ENCODE results near the gene TBCE. TPM values are rescaled to one million over a fixed set of nuclear protein-coding genes. Genes with fewer than 3 reads are reported as not detected.

Gene TBCE
- total RNA-seq, 4 donors from 2014 or later, result 16.8 to 59.1 (median 23.9) TPM

GRCh38 chr1:235500971-235501540, 133.8 kb downstream of the TBCE start:
- 76 to 82% methylated on average over 5 of the region's 5 CpGs for WGBS, 2 donors (ENCODE audit: low coverage in 1 of 2)
- H3K9me3 ChIP-seq, result no peaks in the 10 kb centered on the region
- H3K27me3 ChIP-seq, result no peaks in the 10 kb centered on the region
- H3K27ac ChIP-seq, result peak overlapping the region in 3 of 4 donors; percentile 94 to 100 (median 99)
- in situ Hi-C loops (cut with MboI; ENCODE audit: low pct_ligation_motif_present in 1 of 4, low pct_unique_long_range_greater_than_20kb in 1 of 4, low sequenced_read_pairs in 3 of 4) (loop anchor here (25.0 kb wide), 3 partner anchors 236 to 461 kb away; no protein-coding TSS in a partner anchor), intact Hi-C loops (cut with DNase I; ENCODE audit: low total_unique reads) (no loop called here)
- TF ChIP-seq CTCF (IDR thresholded peaks at IDR 0.05) (no peak), EP300 (IDR thresholded peaks at IDR 0.05; ENCODE audit: low read depth) (no peak), POLR2AphosphoS5 (IDR thresholded peaks at IDR 0.05) (no peak), POLR2A (IDR thresholded peaks at IDR 0.05) (no peak)
- H3K4me1 ChIP-seq, result peaks cover 0 to 26% (median 21%) of the 10 kb centered on the region in 4 donors
- H3K4me3 ChIP-seq, result no peak overlapping the region
- H3K36me3 ChIP-seq, result no peaks in the 10 kb centered on the region
- no peak for DNase-seq

Small RNA genes within 50 kb of the gene (small RNA-seq; reads per million reads assigned to genes)
- gene AL391994.1 (0 reads per million in 4 donors), gene RPS21P1 (0 reads per million in 4 donors)

Other genes with a start within 250 kb of the TBCE start
- gene TOMM20, start 238.6 kb upstream of the TBCE start, total RNA-seq, result 10 to 100 TPM; 16.9 to 72.9 (median 54.5) TPM
- gene RBM34, start 206.2 kb upstream of the TBCE start, total RNA-seq, result 10 to 100 TPM; 13.1 to 56.7 (median 29.7) TPM
- gene ARID4B, start 39.2 kb upstream of the TBCE start, total RNA-seq, result 10 to 100 TPM in 3 of 4 donors, 1 to 10 TPM in 1; 9.2 to 52.0 (median 34.0) TPM
- 10 to 100 TPM; 11.2 to 22.1 (median 16.9) TPM for gene GGPS1, start 38.9 kb upstream of the TBCE start, total RNA-seq
- gene B3GALNT2, start 137.0 kb downstream of the TBCE start, total RNA-seq, result 10 to 100 TPM; 21.4 to 42.2 (median 30.5) TPM